Measurements from ENCODE around the gene GDPGP1. TPM values are rescaled to one million over a fixed set of nuclear protein-coding genes. Genes with fewer than 3 reads are reported as not detected.
A peak's percentile ranks its signal among the peaks of the same experiment; 100 is the strongest.

The GDPGP1 gene
- total and polyA plus RNA-seq, 9 of the 15 experiments (the other 6 are each of a cell fraction or from before 2014, with no cell fraction given): 0.78 to 6.1 (median 2.8) TPM

- TF ChIP-seq NBN (IDR thresholded peaks at IDR 0.05; ENCODE audit: low read depth): peak; percentile 48; the same call in 1 of the 2 replicates
- TF ChIP-seq KLF13 (tag; IDR thresholded peaks at IDR 0.05; ENCODE audit: borderline replicate concordance, low read depth): no peak
- no peak for TF ChIP-seq GATA2 (CRISPR knock-in tag; IDR thresholded peaks at IDR 0.05)
- no peak for TF ChIP-seq MECOM (CRISPR knock-in tag; IDR thresholded peaks at IDR 0.05)
- TF ChIP-seq PHF21A (IDR thresholded peaks at IDR 0.05; ENCODE audit: borderline replicate concordance, low read depth): no peak
- TF ChIP-seq SUPT5H (IDR thresholded peaks at IDR 0.05): peak; percentile 45; the same call in 1 of the 2 replicates
- TF ChIP-seq CHD2 (IDR thresholded peaks at IDR 0.05; ENCODE audit: low read depth, low read length): no peak
- TF ChIP-seq PATZ1 (CRISPR knock-in tag; IDR thresholded peaks at IDR 0.05; ENCODE audit: borderline replicate concordance): no peak
- no peak for TF ChIP-seq ZC3H11A (IDR thresholded peaks at IDR 0.05; ENCODE audit: low read depth, low read length)
- TF ChIP-seq ETV6 (IDR thresholded peaks at IDR 0.05; ENCODE audit: borderline replicate concordance in 1 of 2, low read depth in 2 of 2, low read length in 1 of 2): peak; percentile 93 to 98
- TF ChIP-seq ETV6 (CRISPR knock-in tag; IDR thresholded peaks at IDR 0.05; ENCODE audit: borderline replicate concordance): no peak
- peak; percentile 69; the same call in 1 of the 2 replicates for TF ChIP-seq NKRF (IDR thresholded peaks at IDR 0.05; ENCODE audit: borderline replicate concordance)
- peak; percentile 79; the same call in 1 of the 2 replicates for TF ChIP-seq HBP1 (CRISPR knock-in tag; IDR thresholded peaks at IDR 0.05)
- TF ChIP-seq ZNF174 (CRISPR knock-in tag; IDR thresholded peaks at IDR 0.05): no peak
- TF ChIP-seq THRAP3 (IDR thresholded peaks at IDR 0.05; ENCODE audit: borderline replicate concordance): no peak
- no peak for TF ChIP-seq E2F4 (CRISPR knock-in tag; IDR thresholded peaks at IDR 0.05; ENCODE audit: low read depth)
- TF ChIP-seq ZNF583 (CRISPR knock-in tag; IDR thresholded peaks at IDR 0.05): no peak
- peak in 1 of 2 experiments; percentile 21; a peak in 1 of 4 replicates for TF ChIP-seq RCOR1 (IDR thresholded peaks at IDR 0.05; ENCODE audit: borderline replicate concordance in 1 of 2, low read depth in 2 of 2, low read length in 2 of 2)
- peak; percentile 48; the same call in 1 of the 2 replicates for TF ChIP-seq GATAD2A (IDR thresholded peaks at IDR 0.05)
- no peak for TF ChIP-seq KLF16 (IDR thresholded peaks at IDR 0.05)
Measured at GRCh38 chr15:90188914-90189748, 44.9 kb upstream of the GDPGP1 start (continued).

Data from K562 (cell line).